ENCODE results near the gene ANKEF1. TPM values are rescaled to one million over a fixed set of nuclear protein-coding genes. Genes with fewer than 3 reads are reported as not detected.
A peak's percentile ranks its signal among the peaks of the same experiment; 100 is the strongest.

ANKEF1 gene
- total RNA-seq (2014; rRNA removed), result 11.6 and 13.1 TPM in 2 replicates
- Bru-seq, nascent RNA, result percentile 58 among the genes with signal in this experiment
- BruChase-seq, experiment 1, labeled RNA remaining after a 6-hour chase, result percentile 68 among the genes with signal in this experiment
- BruChase-seq, experiment 2, labeled RNA remaining after a 2-hour chase, result percentile 63 among the genes with signal in this experiment
- long read RNA-seq, full-length matches to known transcripts, result 12 of 31 reads
- long read RNA-seq, partial matches to known transcripts, result 13 of 31 reads
- long read RNA-seq, other reads (novel, unspliced or antisense), result 6 of 31 reads

GRCh38 chr20:10034717-10035571, at the start of gene ANKEF1:
Gene ANKEF1 (plus strand): TSS chr20:10034987. CDS start chr20:10038302, 3,315 bp downstream.
- ChIA-PET POLR2A (ENCODE audit: unreplicated experiment) (interaction anchor here (0.6 kb wide), 2 partner anchors 292 to 376 kb away, joined by 3 to 9 read pairs; no protein-coding TSS in a partner anchor), CTCF (interaction anchor here (0.9 kb wide), 1 partner anchor 417 kb away, joined by 3 read pairs; no protein-coding TSS in a partner anchor)
- Histone ChIP-seq H3F3A (ENCODE audit: low read length, unreplicated experiment) (no peaks in the 10 kb centered on the region), H3K36me3 (ENCODE audit: low read depth, low read length) (0 out of 2 replicates have a peak, but pooled peaks cover 12% of the 10 kb centered on the region), H3K9me3 (ENCODE audit: low read length) (no peaks in the 10 kb centered on the region), H3K27ac (ENCODE audit: low read length) (peak within 1 kb of the TSS; percentile 67), H3K4me3 (ENCODE audit: low read length) (peak within 1 kb of the TSS; percentile 84), H3K9ac (ENCODE audit: low read length) (peak within 1 kb of the TSS; percentile 81), H2AFZ (ENCODE audit: low read length) (peak within 1 kb of the TSS; percentile 91), H3K4me1 (ENCODE audit: insufficient read depth, low read length) (peaks cover 20% of the 10 kb centered on the region), H3K79me2 (ENCODE audit: low read length) (peaks cover 8% of the 10 kb centered on the region), H3K4me2 (ENCODE audit: low read length) (peak within 1 kb of the TSS; percentile 83), H3K9me2 (replicated peaks; ENCODE audit: low read length) (no peaks in the 10 kb centered on the region), H3K27me3 (ENCODE audit: low read length) (peaks cover 13% of the 10 kb centered on the region), H4K20me1 (ENCODE audit: low read length) (no peaks in the 10 kb centered on the region)
- DNase-seq, result peak; percentile 94
- intact Hi-C loops (cut with micrococcal nuclease), result loop anchor here (2.0 to 10.0 kb wide), 2 partner anchors 40 to 390 kb away; no protein-coding TSS in a partner anchor
- ATAC-seq, result peak; percentile 98
- no TSS peak for BruUV-seq (replicated peaks)
- TF ChIP-seq EZH2phosphoT487 (IDR thresholded peaks at IDR 0.05; ENCODE audit: borderline replicate concordance, low read length) (no peak), EZH2 (IDR thresholded peaks at IDR 0.05; ENCODE audit: low read length, unreplicated experiment) (no peak), CTCF (conservative IDR thresholded peaks at IDR 0.05; ENCODE audit: low read depth, low read length) (no peak)

- H3K4me2 ChIP-seq (ENCODE audit: low read length), result no peak overlapping the region
- no peak overlapping the region for H3K27ac ChIP-seq (ENCODE audit: low read length)
- POLR2A ChIA-PET (ENCODE audit: unreplicated experiment), result no interaction called here
- peaks cover 49% of the 10 kb centered on the region for H3K27me3 ChIP-seq (ENCODE audit: low read length)
- TF ChIP-seq CTCF (conservative IDR thresholded peaks at IDR 0.05; ENCODE audit: low read depth, low read length) (no peak), EZH2phosphoT487 (IDR thresholded peaks at IDR 0.05; ENCODE audit: borderline replicate concordance, low read length) (no peak), EZH2 (IDR thresholded peaks at IDR 0.05; ENCODE audit: low read length, unreplicated experiment) (no peak)
- BruUV-seq (replicated peaks), result no TSS peak
- no peaks in the 10 kb centered on the region for H3K4me1 ChIP-seq (ENCODE audit: insufficient read depth, low read length)
- H3K36me3 ChIP-seq (ENCODE audit: low read depth, low read length), result no peaks in the 10 kb centered on the region
- intact Hi-C loops (cut with micrococcal nuclease), result loop anchor here (5.0 kb wide), 1 partner anchor 42 kb away; no protein-coding TSS in a partner anchor
- H3K9ac ChIP-seq (ENCODE audit: low read length), result no peak overlapping the region
- H3K4me3 ChIP-seq (ENCODE audit: low read length), result no peak overlapping the region
- H3K9me3 ChIP-seq (ENCODE audit: low read length), result no peaks in the 10 kb centered on the region
- H3F3A ChIP-seq (ENCODE audit: low read length, unreplicated experiment), result no peaks in the 10 kb centered on the region
- CTCF ChIA-PET, result no interaction called here
- no peaks in the 10 kb centered on the region for H3K79me2 ChIP-seq (ENCODE audit: low read length)
- no peaks in the 10 kb centered on the region for H3K9me2 ChIP-seq (replicated peaks; ENCODE audit: low read length)
- H2AFZ ChIP-seq (ENCODE audit: low read length), result no peak overlapping the region
- H4K20me1 ChIP-seq (ENCODE audit: low read length), result no peaks in the 10 kb centered on the region
- DNase-seq (no peak), ATAC-seq (no peak)
Observed at GRCh38 chr20:9985281-9985680, 49.5 kb upstream of the ANKEF1 start.

Measured in PC-3 (cell line).